H54 (cell line): ENCODE measurements around the gene WNT2.
"Not testable (repeated sequence)": the region's sequence is repeated elsewhere in the genome, so short reads cannot be mapped to it uniquely, and the experiment has no call there.

Experiments
- DNase-seq: peaks from one replicate; pipeline ENCODE4 v3.0.0; 2011; ENCODE audit warnings: low spot score, mixed read lengths; ENCODE audit not compliant: insufficient read length
- FAIRE-seq: peaks from 3 replicates; lab custom pipeline; 2011; peaks lifted over from hg19 to GRCh38; lab: Jason Lieb, UNC
- POLR2A ChIP-seq: IDR thresholded peaks from 2 replicates; pipeline ENCODE4 v1.6.1; 2011; ENCODE audit warnings: low read depth, mild to moderate bottlenecking, low read length

WNT2 gene

GRCh38 chr7:117323851-117324711 lies 1.2 kb upstream of the WNT2 start:
- DNase-seq (no peak), FAIRE-seq (no peak)
- no peak for TF ChIP-seq POLR2A

- TF ChIP-seq POLR2A: no peak
- no peak for DNase-seq
- FAIRE-seq: no peak
Observed at GRCh38 chr7:117323305-117323850, 520 bp upstream of the WNT2 start.

GRCh38 chr7:117320523-117320922 lies 2.3 kb downstream of the WNT2 start:
- FAIRE-seq (no peak), DNase-seq (no peak)
- no peak for TF ChIP-seq POLR2A

GRCh38 chr7:117319181-117319580 lies 3.7 kb downstream of the WNT2 start:
- FAIRE-seq (no peak), DNase-seq (no peak)
- TF ChIP-seq POLR2A: no peak

GRCh38 chr7:117313582-117313981 lies 9.3 kb downstream of the WNT2 start:
- no peak for FAIRE-seq
- DNase-seq: no peak
- TF ChIP-seq POLR2A: no peak

- no peak for TF ChIP-seq POLR2A
- DNase-seq: no peak
- no peak for FAIRE-seq
Observed at GRCh38 chr7:117312593-117313580, 10.0 kb downstream of the WNT2 start.

GRCh38 chr7:117308891-117309290 lies 14.0 kb downstream of the WNT2 start:
- DNase-seq (no peak), FAIRE-seq (no peak)
- no peak for TF ChIP-seq POLR2A

GRCh38 chr7:117302396-117302795 lies 20.5 kb downstream of the WNT2 start:
- no peak for TF ChIP-seq POLR2A
- FAIRE-seq: no peak
- no peak for DNase-seq

- not testable (repeated sequence) for DNase-seq, FAIRE-seq
Observed at GRCh38 chr7:117300506-117300905, 22.4 kb downstream of the WNT2 start.

- no peak for TF ChIP-seq POLR2A
- DNase-seq (no peak), FAIRE-seq (no peak)
Observed at GRCh38 chr7:117297606-117298005, 25.3 kb downstream of the WNT2 start.

GRCh38 chr7:117296066-117296465 lies 26.8 kb downstream of the WNT2 start:
- DNase-seq (no peak), FAIRE-seq (no peak)
- TF ChIP-seq POLR2A: no peak

- TF ChIP-seq POLR2A: no peak
- DNase-seq (no peak), FAIRE-seq (no peak)
Observed at GRCh38 chr7:117285826-117286225, 37.0 kb downstream of the WNT2 start.

GRCh38 chr7:117284692-117285091 lies 38.2 kb downstream of the WNT2 start:
- no peak for FAIRE-seq
- DNase-seq: no peak
- no peak for TF ChIP-seq POLR2A

- FAIRE-seq: no peak
- DNase-seq: no peak
- TF ChIP-seq POLR2A: no peak
Observed at GRCh38 chr7:117283779-117284178, 39.1 kb downstream of the WNT2 start.
